ENCODE data around the gene MARVELD3.

DNA sequence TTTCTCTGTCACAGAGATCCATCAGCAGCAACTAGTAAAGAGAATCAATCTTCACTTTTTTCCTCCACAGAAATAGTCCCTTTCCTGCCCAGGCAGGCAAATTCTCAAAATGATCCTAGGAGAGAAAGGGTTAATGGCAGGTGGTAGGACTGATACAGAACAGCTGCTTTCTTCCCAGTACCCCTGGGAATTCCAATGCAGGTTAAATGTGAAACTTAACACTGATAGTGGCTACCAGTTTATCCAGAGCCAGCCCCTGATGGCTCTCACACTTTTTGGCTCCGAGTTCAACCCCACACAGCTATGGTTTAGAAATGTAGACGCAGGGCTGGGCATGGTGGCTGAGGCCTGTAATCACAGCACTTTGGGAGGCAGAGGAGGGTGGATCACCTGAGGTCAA is 22.2 kb downstream of the MARVELD3 start:
- TF ChIP-seq TCF12 (IDR thresholded peaks at IDR 0.05; ENCODE audit: low read depth) (no peak), FOXM1 (IDR thresholded peaks at IDR 0.05; ENCODE audit: borderline replicate concordance, low read depth) (no peak), TAF1 (IDR thresholded peaks at IDR 0.05; ENCODE audit: low read depth) (no peak)

Data from Ishikawa (cell line).